Left ventricle myocardium inferior (tissue), 1 donor: ENCODE data around the gene CENPF. TPM values are rescaled to one million over a fixed set of nuclear protein-coding genes. Genes with fewer than 3 reads are reported as not detected.
"Not testable (repeated sequence)": the region's sequence is repeated elsewhere in the genome, so short reads cannot be mapped to it uniquely, and the experiment has no call there.

Experiments
- DNase-seq: peaks from one replicate; pipeline ENCODE4 v3.0.0-alpha.2; 2020
- H3K27ac ChIP-seq: fragments of 200-600 bp; replicated peaks from 2 replicates; pipeline ENCODE4 v1.8.0; 2021
- H3K27me3 ChIP-seq: fragments of 200-600 bp; 2 replicates; pipeline ENCODE4 v1.8.0; 2021; ENCODE audit warnings: low read depth
- H3K36me3 ChIP-seq: fragments of 200-600 bp; 2 replicates; pipeline ENCODE4 v1.8.0; 2021
- H3K4me1 ChIP-seq: fragments of 200-600 bp; 2 replicates; pipeline ENCODE4 v1.8.0; 2021
- H3K4me3 ChIP-seq: fragments of 200-600 bp; 2 replicates; pipeline ENCODE4 v1.8.0; 2021; ENCODE audit warnings: mild to moderate bottlenecking, moderate library complexity
- H3K9me3 ChIP-seq: fragments of 200-600 bp; replicated peaks from 2 replicates; pipeline ENCODE4 v1.8.0; 2021
- CTCF ChIP-seq: fragments of 200-600 bp; IDR thresholded peaks from 2 replicates; pipeline ENCODE4 v1.8.0; 2021; ENCODE audit warnings: antibody characterized with exemption, mild to moderate bottlenecking, borderline replicate concordance
- intact Hi-C: fragments of 100-400 bp; cut with micrococcal nuclease; formaldehyde crosslinking; loops from one replicate; pipeline ENCODE4 v1.11.0; 2022
- total RNA-seq: library from RNA; stranded (reverse); fragmentation: NEBNext Ultra II Directional; extraction: Animal tissue kit (Norgen Biotek cat#: 25700); gene quantifications from one replicate; pipeline ENCODE4 v1.2.1, GENCODE V29; 2021
- donor health status: DM: no; HTN: yes; CAD: no; lungs with severe emphysema.

The CENPF gene
- total RNA-seq, 1 donor from 2014 or later, result 1.7 TPM

- TF ChIP-seq CTCF, result no peak
- peaks cover 12% of the 10 kb centered on the region for H3K9me3 ChIP-seq
Measured at GRCh38 chr1:214571281-214571680, 31.7 kb upstream of the CENPF start.

GRCh38 chr1:214573386-214574318 lies 29.3 kb upstream of the CENPF start:
- intact Hi-C loops, result no loop called here
- DNase-seq, result no peak
- Histone ChIP-seq H3K4me3 (no peak overlapping the region), H3K36me3 (peaks cover 4% of the 10 kb centered on the region), H3K9me3 (peaks cover 24% of the 10 kb centered on the region), H3K27me3 (no peaks in the 10 kb centered on the region), H3K4me1 (no peaks in the 10 kb centered on the region), H3K27ac (no peak overlapping the region)
- no peak for TF ChIP-seq CTCF

More at GRCh38 chr1:214571281-214571680, 31.7 kb upstream of the CENPF start:
- Histone ChIP-seq H3K27ac (peak overlapping the region; percentile 32), H3K4me3 (no peak overlapping the region), H3K27me3 (no peaks in the 10 kb centered on the region), H3K36me3 (peaks cover 4% of the 10 kb centered on the region), H3K4me1 (peaks cover 7% of the 10 kb centered on the region)
- intact Hi-C loops, result no loop called here
- no peak for DNase-seq

GRCh38 chr1:214574598-214575411 lies 28.2 kb upstream of the CENPF start:
- peaks cover 4% of the 10 kb centered on the region for H3K36me3 ChIP-seq
- H3K27ac ChIP-seq, result no peak overlapping the region
- intact Hi-C loops, result no loop called here
- DNase-seq, result no peak
- H3K4me3 ChIP-seq, result no peak overlapping the region
- no peaks in the 10 kb centered on the region for H3K4me1 ChIP-seq
- H3K9me3 ChIP-seq, result peaks cover 24% of the 10 kb centered on the region
- no peak for TF ChIP-seq CTCF
- no peaks in the 10 kb centered on the region for H3K27me3 ChIP-seq

- H3K9me3 ChIP-seq, result peaks cover 24% of the 10 kb centered on the region
- intact Hi-C loops, H3K27ac ChIP-seq, DNase-seq, H3K27me3 ChIP-seq, H3K4me3 ChIP-seq, H3K4me1 ChIP-seq, H3K36me3 ChIP-seq: not testable (repeated sequence)
Measured at GRCh38 chr1:214576120-214576519, 26.9 kb upstream of the CENPF start.

- intact Hi-C loops, result no loop called here
- Histone ChIP-seq H3K27ac (no peak overlapping the region), H3K9me3 (peaks cover 24% of the 10 kb centered on the region), H3K4me3 (no peak overlapping the region), H3K36me3 (peaks cover 4% of the 10 kb centered on the region), H3K4me1 (no peaks in the 10 kb centered on the region), H3K27me3 (no peaks in the 10 kb centered on the region)
- no peak for TF ChIP-seq CTCF
- DNase-seq, result no peak
Measured at GRCh38 chr1:214579183-214579582, 23.8 kb upstream of the CENPF start.

GRCh38 chr1:214581785-214582184 lies 21.2 kb upstream of the CENPF start:
- no peak for TF ChIP-seq CTCF
- Histone ChIP-seq H3K36me3 (no peaks in the 10 kb centered on the region), H3K9me3 (peaks cover 6% of the 10 kb centered on the region), H3K27me3 (no peaks in the 10 kb centered on the region), H3K4me3 (no peak overlapping the region), H3K27ac (no peak overlapping the region), H3K4me1 (no peaks in the 10 kb centered on the region)
- intact Hi-C loops, result loop anchor here (10.0 kb wide), 2 partner anchors 187 to 317 kb away; no protein-coding TSS in a partner anchor
- no peak for DNase-seq
